Hepatocyte (in vitro differentiated cells): Measurements from ENCODE around the gene CHD2. TPM values are rescaled to one million over a fixed set of nuclear protein-coding genes. Genes with fewer than 3 reads are reported as not detected.

Source experiments
- DNase-seq: peaks from one replicate; pipeline ENCODE4 v3.0.0-alpha.2; 2016; ENCODE audit warnings: low spot score
- H2AFZ ChIP-seq: fragments of 200-600 bp; sonication (generic); 2 replicates; pipeline ENCODE4 v1.6.0; 2016; ENCODE audit warnings: antibody characterized with exemption, mild to moderate bottlenecking
- H3K27ac ChIP-seq: fragments of 200-600 bp; sonication (generic); 2 replicates; pipeline ENCODE4 v1.5.1; 2016; ENCODE audit warnings: mild to moderate bottlenecking
- H3K27me3 ChIP-seq: fragments of 200-600 bp; sonication (generic); 2 replicates; pipeline ENCODE4 v1.6.1; 2016
- H3K36me3 ChIP-seq: fragments of 200-600 bp; sonication (generic); replicated peaks from 2 replicates; pipeline ENCODE4 v1.5.1; 2016; ENCODE audit warnings: low read depth; ENCODE audit not compliant: insufficient read depth
- H3K4me1 ChIP-seq: fragments of 200-600 bp; sonication (generic); 2 replicates; pipeline ENCODE4 v1.5.1; 2016; ENCODE audit warnings: mild to moderate bottlenecking, moderate library complexity; ENCODE audit not compliant: insufficient read depth
- H3K4me2 ChIP-seq: fragments of 200-600 bp; sonication (generic); 2 replicates; pipeline ENCODE4 v1.6.0; 2016
- H3K4me3 ChIP-seq: fragments of 200-600 bp; sonication (generic); 2 replicates; pipeline ENCODE4 v1.5.1; 2016; ENCODE audit warnings: mild to moderate bottlenecking
- H3K79me2 ChIP-seq: fragments of 200-600 bp; sonication (generic); 2 replicates; pipeline ENCODE4 v1.6.0; 2017; ENCODE audit warnings: mild to moderate bottlenecking
- H3K9me2 ChIP-seq: fragments of 200-600 bp; sonication (generic); replicated peaks from 2 replicates; pipeline ENCODE4 v1.6.0; 2017; ENCODE audit warnings: mild to moderate bottlenecking; ENCODE audit not compliant: insufficient read depth
- H3K9me3 ChIP-seq: fragments of 200-600 bp; sonication (generic); 2 replicates; pipeline ENCODE4 v1.5.1; 2016; ENCODE audit warnings: low read depth, mild to moderate bottlenecking
- H4K20me1 ChIP-seq: fragments of 200-600 bp; sonication (generic); 2 replicates; pipeline ENCODE4 v1.6.0; 2016; ENCODE audit warnings: mild to moderate bottlenecking; ENCODE audit not compliant: insufficient read depth, poor library complexity, severe bottlenecking
- CTCF ChIP-seq: fragments of 200-600 bp; sonication (generic); IDR thresholded peaks from 2 replicates; pipeline ENCODE4 v1.5.1; 2016; ENCODE audit warnings: antibody characterized with exemption, mild to moderate bottlenecking; ENCODE audit not compliant: poor library complexity
- EZH2 ChIP-seq: fragments of 200-600 bp; sonication (generic); IDR thresholded peaks from 2 replicates; pipeline ENCODE4 v1.6.1; 2016; ENCODE audit warnings: antibody characterized with exemption, mild to moderate bottlenecking, borderline replicate concordance
- EZH2phosphoT487 ChIP-seq: fragments of 200-600 bp; sonication (generic); IDR thresholded peaks from one replicate; pipeline ENCODE4 v1.6.1; 2018; ENCODE audit warnings: antibody characterized with exemption, mild to moderate bottlenecking, low read depth, moderate library complexity; ENCODE audit not compliant: unreplicated experiment, severe bottlenecking
- WGBS: methylation state at CpG from one replicate; pipeline ENCODE4 v1.1.6; 2016; ENCODE audit warnings: low lambda C conversion rate; ENCODE audit errors: missing lambda C conversion rate; 5-methylcytosine and 5-hydroxymethylcytosine counted together
- polyA plus RNA-seq: library from polyadenylated mRNA; unstranded; fragments of >200 nt; fragmentation: Nextera tagmentation; extraction: Ambion mirVana; gene quantifications from 2 replicates; pipeline ENCODE4 v1.2.1, GENCODE V29; 2016
- total RNA-seq: library from RNA; depleted of rRNA; stranded (reverse); fragments of >200 nt; gene quantifications from 2 replicates; pipeline ENCODE4 v1.2.3, GENCODE V29; 2014

Gene CHD2
- total and polyA plus RNA-seq, 2 experiments from 2014 or later = 49.3 to 133 TPM

GRCh38 chr15:92893200-92893599 is 6.9 kb upstream of the CHD2 start:
- no peaks in the 10 kb centered on the region for H3K9me2 ChIP-seq
- H4K20me1 ChIP-seq = peaks cover 62% of the 10 kb centered on the region
- no peaks in the 10 kb centered on the region for H3K4me1 ChIP-seq
- TF ChIP-seq EZH2 = no peak
- no peak for TF ChIP-seq CTCF
- TF ChIP-seq EZH2phosphoT487 = no peak
- H3K4me2 ChIP-seq = no peak overlapping the region
- no peak overlapping the region for H3K27ac ChIP-seq
- DNase-seq = no peak
- no peak overlapping the region for H3K4me3 ChIP-seq
- WGBS = 81% methylated on average over 2 of the region's 2 CpGs
- peaks cover 98% of the 10 kb centered on the region for H3K79me2 ChIP-seq
- peaks cover 6% of the 10 kb centered on the region for H3K36me3 ChIP-seq
- no peaks in the 10 kb centered on the region for H3K27me3 ChIP-seq
- no peak overlapping the region for H2AFZ ChIP-seq
- H3K9me3 ChIP-seq = no peaks in the 10 kb centered on the region

GRCh38 chr15:92896561-92896960 is 3.6 kb upstream of the CHD2 start:
- Histone ChIP-seq H3K9me2 (no peaks in the 10 kb centered on the region), H3K27ac (peak overlapping the region; percentile 4), H3K4me2 (no peak overlapping the region), H3K36me3 (peaks cover 6% of the 10 kb centered on the region), H3K27me3 (no peaks in the 10 kb centered on the region), H4K20me1 (peaks cover 33% of the 10 kb centered on the region), H2AFZ (no peak overlapping the region), H3K4me3 (no peak overlapping the region), H3K79me2 (peaks cover 96% of the 10 kb centered on the region), H3K4me1 (no peaks in the 10 kb centered on the region), H3K9me3 (no peaks in the 10 kb centered on the region)
- no peak for DNase-seq
- no peak for TF ChIP-seq EZH2phosphoT487

GRCh38 chr15:92897620-92898019 is 2.5 kb upstream of the CHD2 start:
- H2AFZ ChIP-seq = no peak overlapping the region
- no peaks in the 10 kb centered on the region for H3K27me3 ChIP-seq
- H3K27ac ChIP-seq = no peak overlapping the region
- H3K4me1 ChIP-seq = no peaks in the 10 kb centered on the region
- H3K9me3 ChIP-seq = no peaks in the 10 kb centered on the region
- H3K79me2 ChIP-seq = peaks cover 96% of the 10 kb centered on the region
- 88% methylated on average over 1 of the region's 1 CpG for WGBS
- H3K4me3 ChIP-seq = no peak overlapping the region
- no peak for DNase-seq
- no peak for TF ChIP-seq CTCF
- TF ChIP-seq EZH2 = no peak
- no peak for TF ChIP-seq EZH2phosphoT487
- no peaks in the 10 kb centered on the region for H3K9me2 ChIP-seq
- H3K36me3 ChIP-seq = no peaks in the 10 kb centered on the region
- H4K20me1 ChIP-seq = peaks cover 26% of the 10 kb centered on the region
- no peak overlapping the region for H3K4me2 ChIP-seq

GRCh38 chr15:92898988-92899582 is 1.0 kb upstream of the CHD2 start:
- Histone ChIP-seq H3K9me2 (no peaks in the 10 kb centered on the region), H3K27me3 (no peaks in the 10 kb centered on the region), H4K20me1 (peaks cover 24% of the 10 kb centered on the region), H3K4me3 (no peak overlapping the region), H3K27ac (peak overlapping the region; percentile 99), H3K9me3 (no peaks in the 10 kb centered on the region), H3K4me2 (no peak overlapping the region), H3K4me1 (no peaks in the 10 kb centered on the region), H3K79me2 (peaks cover 94% of the 10 kb centered on the region), H2AFZ (no peak overlapping the region), H3K36me3 (no peaks in the 10 kb centered on the region)
- no peak for DNase-seq
- no peak for TF ChIP-seq CTCF
- no peak for TF ChIP-seq EZH2phosphoT487
- TF ChIP-seq EZH2 = no peak
- WGBS = 97% methylated on average over 5 of the region's 5 CpGs
